Progenitor cell of endocrine pancreas (in vitro differentiated cells): ENCODE measurements around the gene FAM98C. TPM values are rescaled to one million over a fixed set of nuclear protein-coding genes. Genes with fewer than 3 reads are reported as not detected.

Experiments used
- DNase-seq: peaks from one replicate; pipeline ENCODE4 v3.0.0; 2021; ENCODE audit warnings: low spot score; ENCODE audit not compliant: unreplicated experiment
- H3K27ac Mint-ChIP-seq: 2 replicates; pipeline ENCODE4 v1.8.0; 2021; ENCODE audit warnings: mild to moderate bottlenecking, moderate library complexity, mixed read lengths
- H3K27me3 Mint-ChIP-seq: 2 replicates; pipeline ENCODE4 v1.8.0; 2021; ENCODE audit warnings: mixed read lengths
- H3K36me3 Mint-ChIP-seq: 2 replicates; pipeline ENCODE4 v1.8.0; 2022; ENCODE audit warnings: mixed read lengths; ENCODE audit not compliant: insufficient read depth
- H3K4me1 Mint-ChIP-seq: 2 replicates; pipeline ENCODE4 v1.8.0; 2021; ENCODE audit warnings: low read depth, mixed read lengths
- H3K4me3 Mint-ChIP-seq: 2 replicates; pipeline ENCODE4 v1.8.0; 2021; ENCODE audit warnings: low read depth, mild to moderate bottlenecking, moderate library complexity, mixed read lengths
- H3K9me3 Mint-ChIP-seq: 2 replicates; pipeline ENCODE4 v1.8.0; 2021; ENCODE audit warnings: low read depth, mixed read lengths
- total RNA-seq: library from RNA; stranded (reverse); gene quantifications from 2 replicates; pipeline ENCODE4 v1.2.1, GENCODE V29; 2021
- TF ChIP-seq, protein P1 (sequence below): fragments of 200-600 bp; sonication (generic); IDR thresholded peaks from one replicate; pipeline ENCODE4 v1.5.0; 2021; ENCODE audit warnings: antibody characterized with exemption, mild to moderate bottlenecking; ENCODE audit not compliant: unreplicated experiment

Gene FAM98C
- total RNA-seq, 1 donor from 2014 or later = 19.6 TPM

DNA sequence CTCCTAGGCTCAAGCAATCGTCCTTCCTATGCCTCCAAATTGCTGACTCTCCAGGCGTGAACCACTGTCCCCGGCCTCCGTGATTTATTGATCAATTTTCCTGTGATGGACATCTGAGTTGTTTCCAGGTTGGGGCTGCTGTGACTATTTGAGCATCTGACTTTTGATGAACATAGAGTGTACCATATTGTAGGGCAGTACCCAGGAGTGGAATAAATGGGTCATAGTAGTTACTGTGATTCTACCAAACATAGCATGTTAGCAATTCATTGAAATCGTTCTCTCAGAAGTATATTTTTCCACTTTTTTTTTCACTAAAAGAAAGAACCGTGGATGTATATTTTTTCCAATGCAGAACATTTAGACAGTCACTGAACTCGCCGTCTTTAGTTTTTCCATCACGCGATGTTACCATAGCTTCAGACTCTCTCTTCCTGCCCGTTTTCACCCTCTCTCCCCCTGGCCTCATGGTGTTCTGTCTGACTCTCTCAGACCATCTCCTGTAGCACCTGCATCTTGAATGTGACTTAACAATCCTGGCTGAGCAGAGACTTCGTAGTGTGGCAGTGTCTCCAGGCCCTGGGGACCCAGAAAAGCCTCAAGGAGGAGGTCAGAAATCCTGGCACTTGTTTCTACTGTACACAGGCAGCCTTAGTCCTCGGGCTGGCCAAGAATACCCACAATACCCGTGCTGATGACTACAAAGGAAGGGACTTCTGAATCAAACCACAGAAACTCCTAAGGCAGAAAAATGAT is 26.3 kb downstream of the FAM98C start:
- H3K4me3 Mint-ChIP-seq = no peak overlapping the region
- TF ChIP-seq, protein P1, sequence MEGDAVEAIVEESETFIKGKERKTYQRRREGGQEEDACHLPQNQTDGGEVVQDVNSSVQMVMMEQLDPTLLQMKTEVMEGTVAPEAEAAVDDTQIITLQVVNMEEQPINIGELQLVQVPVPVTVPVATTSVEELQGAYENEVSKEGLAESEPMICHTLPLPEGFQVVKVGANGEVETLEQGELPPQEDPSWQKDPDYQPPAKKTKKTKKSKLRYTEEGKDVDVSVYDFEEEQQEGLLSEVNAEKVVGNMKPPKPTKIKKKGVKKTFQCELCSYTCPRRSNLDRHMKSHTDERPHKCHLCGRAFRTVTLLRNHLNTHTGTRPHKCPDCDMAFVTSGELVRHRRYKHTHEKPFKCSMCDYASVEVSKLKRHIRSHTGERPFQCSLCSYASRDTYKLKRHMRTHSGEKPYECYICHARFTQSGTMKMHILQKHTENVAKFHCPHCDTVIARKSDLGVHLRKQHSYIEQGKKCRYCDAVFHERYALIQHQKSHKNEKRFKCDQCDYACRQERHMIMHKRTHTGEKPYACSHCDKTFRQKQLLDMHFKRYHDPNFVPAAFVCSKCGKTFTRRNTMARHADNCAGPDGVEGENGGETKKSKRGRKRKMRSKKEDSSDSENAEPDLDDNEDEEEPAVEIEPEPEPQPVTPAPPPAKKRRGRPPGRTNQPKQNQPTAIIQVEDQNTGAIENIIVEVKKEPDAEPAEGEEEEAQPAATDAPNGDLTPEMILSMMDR = no peak
- H3K4me1 Mint-ChIP-seq = peaks cover under 1% of the 10 kb centered on the region
- H3K27ac Mint-ChIP-seq = no peak overlapping the region
- no peak for DNase-seq
- no peaks in the 10 kb centered on the region for H3K9me3 Mint-ChIP-seq
- peaks cover 35% of the 10 kb centered on the region for H3K27me3 Mint-ChIP-seq
- no peaks in the 10 kb centered on the region for H3K36me3 Mint-ChIP-seq

GRCh38 chr19:38429811-38430156 is 26.9 kb downstream of the FAM98C start:
- no peaks in the 10 kb centered on the region for H3K9me3 Mint-ChIP-seq
- no peak overlapping the region for H3K27ac Mint-ChIP-seq
- no peak for DNase-seq
- TF ChIP-seq, protein P1 = no peak
- peaks cover 38% of the 10 kb centered on the region for H3K27me3 Mint-ChIP-seq
- H3K4me1 Mint-ChIP-seq = peaks cover 3% of the 10 kb centered on the region
- no peak overlapping the region for H3K4me3 Mint-ChIP-seq
- no peaks in the 10 kb centered on the region for H3K36me3 Mint-ChIP-seq

- TF ChIP-seq, protein P1 = no peak
- H3K27ac Mint-ChIP-seq = no peak overlapping the region
- no peaks in the 10 kb centered on the region for H3K9me3 Mint-ChIP-seq
- peaks cover 3% of the 10 kb centered on the region for H3K4me1 Mint-ChIP-seq
- DNase-seq = no peak
- peaks cover 38% of the 10 kb centered on the region for H3K27me3 Mint-ChIP-seq
- H3K36me3 Mint-ChIP-seq = no peaks in the 10 kb centered on the region
- H3K4me3 Mint-ChIP-seq = no peak overlapping the region
These were observed 28.0 kb downstream of the FAM98C start for GRCh38 chr19:38430931-38431330.

GRCh38 chr19:38433268-38433733 is 30.4 kb downstream of the FAM98C start, which contains the start of gene RYR1:
TSS of gene RYR1 (plus strand) at chr19:38433691. CDS start at chr19:38433830, 139 bp downstream.
- no peaks in the 10 kb centered on the region for H3K36me3 Mint-ChIP-seq
- DNase-seq = no peak
- TF ChIP-seq, protein P1 = no peak
- H3K27me3 Mint-ChIP-seq = peaks cover 30% of the 10 kb centered on the region
- H3K4me3 Mint-ChIP-seq = peak within 1 kb of the TSS; percentile 1
- H3K27ac Mint-ChIP-seq = no peak within 1 kb of the TSS
- H3K4me1 Mint-ChIP-seq = peaks cover 3% of the 10 kb centered on the region
- no peaks in the 10 kb centered on the region for H3K9me3 Mint-ChIP-seq

- no peaks in the 10 kb centered on the region for H3K9me3 Mint-ChIP-seq
- peaks cover 22% of the 10 kb centered on the region for H3K27me3 Mint-ChIP-seq
- TF ChIP-seq, protein P1 = no peak
- H3K27ac Mint-ChIP-seq = no peak overlapping the region
- peaks cover 3% of the 10 kb centered on the region for H3K4me1 Mint-ChIP-seq
- peak overlapping the region; percentile 1 for H3K4me3 Mint-ChIP-seq
- no peaks in the 10 kb centered on the region for H3K36me3 Mint-ChIP-seq
- no peak for DNase-seq
These were observed 31.7 kb downstream of the FAM98C start for GRCh38 chr19:38434549-38435051.
